Activated CD4-positive, alpha-beta memory T cell treated with anti-CD3 and anti-CD28 coated beads, Interleukin-2, amount 10 ng/mL, durations not matched to agents 7 days and 5 days (primary cell): ENCODE data around the gene HBP1. TPM values are rescaled to one million over a fixed set of nuclear protein-coding genes. Genes with fewer than 3 reads are reported as not detected.

Experiments used
- CTCF ChIA-PET: fragments of 350-600 bp; sonication (Branson Sonifier 250); formaldehyde crosslinking; loops from one replicate; lab custom pipeline; 2021; ENCODE audit warnings: antibody characterized with exemption, inconsistent platforms; lab: Charles Lee
- POLR2A ChIA-PET: fragments of 350-600 bp; sonication (Branson Sonifier 250); formaldehyde crosslinking; loops from one replicate; lab custom pipeline; 2021; ENCODE audit warnings: antibody characterized with exemption; lab: Charles Lee
- DNase-seq: peaks from one replicate; pipeline ENCODE4 v3.0.0-alpha.2; 2020
- H3K27ac Mint-ChIP-seq: one replicate; pipeline ENCODE4 v1.8.0; 2021; ENCODE audit warnings: mild to moderate bottlenecking, mixed read lengths
- H3K27me3 Mint-ChIP-seq: one replicate; pipeline ENCODE4 v1.8.0; 2021; ENCODE audit warnings: mixed read lengths
- H3K36me3 Mint-ChIP-seq: one replicate; pipeline ENCODE4 v1.8.0; 2021; ENCODE audit warnings: low read depth, mixed read lengths
- H3K4me1 Mint-ChIP-seq: one replicate; pipeline ENCODE4 v1.8.0; 2021; ENCODE audit warnings: mixed read lengths
- H3K4me3 Mint-ChIP-seq: one replicate; pipeline ENCODE4 v1.8.0; 2021; ENCODE audit warnings: mild to moderate bottlenecking, mixed read lengths
- H3K9me3 Mint-ChIP-seq: one replicate; pipeline ENCODE4 v1.8.0; 2021; ENCODE audit warnings: mixed read lengths
- total RNA-seq, 2 experiments: library from RNA; stranded (reverse); gene quantifications; one replicate each; pipeline ENCODE4 v1.2.3, GENCODE V29; 2021

The HBP1 gene
- total RNA-seq, 2 experiments from 2014 or later, result 44.0 to 45.5 TPM

DNA sequence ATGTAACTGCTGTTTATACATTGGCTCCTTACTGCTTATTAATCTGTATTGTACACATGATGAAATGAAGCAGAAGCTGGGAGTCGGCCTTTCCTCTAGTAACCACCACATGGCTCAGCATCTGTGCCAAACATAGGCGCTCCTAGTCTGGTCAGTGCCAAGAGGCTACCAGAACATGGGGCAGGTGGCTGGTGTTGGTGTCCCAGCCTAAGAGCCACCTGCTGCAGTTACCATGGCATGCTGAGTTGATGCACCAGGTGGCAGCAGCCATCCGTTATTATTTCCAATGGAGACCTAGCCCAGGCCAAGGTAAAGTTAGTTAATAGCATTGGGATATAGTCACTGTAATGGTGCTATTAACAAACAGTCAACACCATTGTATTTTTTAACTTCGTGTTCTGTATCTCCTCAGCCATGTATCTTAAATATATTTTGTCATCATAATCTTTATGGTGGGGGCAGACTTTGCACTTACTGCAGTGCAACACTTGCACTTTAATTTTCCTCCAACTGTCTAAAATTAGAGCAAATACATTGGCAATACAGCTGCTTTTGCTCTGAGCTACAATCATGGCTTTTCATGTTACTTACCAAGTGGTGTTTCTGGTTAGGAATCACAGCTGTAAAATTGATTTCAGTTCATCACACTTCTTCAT, 33.1 kb downstream of the HBP1 start:
- DNase-seq, result peak; percentile 38
- H3K27me3 Mint-ChIP-seq, result no peaks in the 10 kb centered on the region
- no peak overlapping the region for H3K4me3 Mint-ChIP-seq
- peaks cover 55% of the 10 kb centered on the region for H3K36me3 Mint-ChIP-seq
- H3K4me1 Mint-ChIP-seq, result no peaks in the 10 kb centered on the region
- no peaks in the 10 kb centered on the region for H3K9me3 Mint-ChIP-seq
- POLR2A ChIA-PET, result no interaction called here
- CTCF ChIA-PET, result interaction anchor here (0.6 to 1.7 kb wide), 4 partner anchors 10 to 673 kb away, joined by 3 to 4 read pairs (median 4); partner anchors contain the start of gene HBP1
- no peak overlapping the region for H3K27ac Mint-ChIP-seq

- Mint-ChIP-seq H3K4me3 (no peak overlapping the region), H3K4me1 (no peaks in the 10 kb centered on the region), H3K9me3 (no peaks in the 10 kb centered on the region), H3K36me3 (peaks cover 48% of the 10 kb centered on the region), H3K27ac (no peak overlapping the region), H3K27me3 (no peaks in the 10 kb centered on the region)
- CTCF ChIA-PET, result no interaction called here
- POLR2A ChIA-PET, result no interaction called here
- no peak for DNase-seq
Measured at GRCh38 chr7:107203607-107204006, 34.8 kb downstream of the HBP1 start.

- no peaks in the 10 kb centered on the region for H3K4me1 Mint-ChIP-seq
- no peaks in the 10 kb centered on the region for H3K27me3 Mint-ChIP-seq
- H3K4me3 Mint-ChIP-seq, result no peak overlapping the region
- no peak overlapping the region for H3K27ac Mint-ChIP-seq
- no peaks in the 10 kb centered on the region for H3K9me3 Mint-ChIP-seq
- DNase-seq, result no peak
- ChIA-PET CTCF (interaction anchor here (1.1 kb wide), 1 partner anchor 11 kb away, joined by 3 read pairs; no protein-coding TSS in a partner anchor), POLR2A (no interaction called here)
- peaks cover 42% of the 10 kb centered on the region for H3K36me3 Mint-ChIP-seq
Measured at GRCh38 chr7:107206136-107206535, 37.3 kb downstream of the HBP1 start.

DNA sequence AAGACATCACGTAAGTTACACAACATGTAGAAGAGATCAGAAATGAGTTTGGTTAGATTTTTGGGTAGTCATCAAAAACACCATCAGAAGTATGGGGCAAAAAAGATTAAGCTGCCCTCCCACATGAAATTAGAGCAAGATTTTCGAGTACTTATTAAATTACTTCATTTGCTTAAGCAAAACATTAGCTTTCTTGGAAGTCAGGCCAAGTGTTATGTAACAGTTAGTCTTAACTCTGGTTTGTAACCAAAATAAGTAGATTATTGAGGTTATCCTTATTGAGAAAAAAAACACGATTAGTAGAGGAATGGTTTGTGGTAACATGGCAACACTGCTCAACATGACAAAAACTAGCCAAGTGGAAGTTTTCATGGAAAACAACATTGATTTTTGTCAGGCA, 37.9 kb downstream of the HBP1 start:
- H3K27ac Mint-ChIP-seq, result no peak overlapping the region
- H3K4me1 Mint-ChIP-seq, result no peaks in the 10 kb centered on the region
- peaks cover 40% of the 10 kb centered on the region for H3K36me3 Mint-ChIP-seq
- no peaks in the 10 kb centered on the region for H3K27me3 Mint-ChIP-seq
- DNase-seq, result no peak
- ChIA-PET CTCF (interaction anchor here (1.7 kb wide), 1 partner anchor 13 kb away, joined by 4 read pairs; no protein-coding TSS in a partner anchor), POLR2A (no interaction called here)
- H3K4me3 Mint-ChIP-seq, result no peak overlapping the region
- H3K9me3 Mint-ChIP-seq, result no peaks in the 10 kb centered on the region

DNA sequence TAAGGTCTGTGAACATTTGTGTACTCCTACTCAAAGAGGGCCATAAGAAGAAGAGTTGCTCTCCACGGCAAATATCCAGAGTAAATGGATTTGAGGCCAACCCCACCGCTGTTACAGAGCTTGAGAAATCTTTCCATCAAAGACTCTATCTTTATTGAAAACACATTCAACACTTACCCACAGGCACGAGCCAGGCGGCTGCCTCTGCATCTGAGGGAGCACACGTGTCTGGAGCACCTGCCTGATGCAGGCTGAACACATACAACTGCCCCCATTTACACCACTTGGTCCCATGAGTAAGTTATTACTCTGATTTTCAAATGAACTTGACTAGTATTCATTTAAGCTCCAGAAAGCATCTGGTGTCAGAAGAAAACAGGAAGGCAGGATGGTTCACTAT, 38.7 kb downstream of the HBP1 start:
- peaks cover 38% of the 10 kb centered on the region for H3K36me3 Mint-ChIP-seq
- no peaks in the 10 kb centered on the region for H3K4me1 Mint-ChIP-seq
- no peak for DNase-seq
- no peaks in the 10 kb centered on the region for H3K9me3 Mint-ChIP-seq
- H3K27ac Mint-ChIP-seq, result no peak overlapping the region
- H3K27me3 Mint-ChIP-seq, result no peaks in the 10 kb centered on the region
- ChIA-PET POLR2A (no interaction called here), CTCF (interaction anchor here (1.1 to 1.7 kb wide), 2 partner anchors 13 to 18 kb away, joined by 3 to 4 read pairs; no protein-coding TSS in a partner anchor)
- no peak overlapping the region for H3K4me3 Mint-ChIP-seq

GRCh38 chr7:107208024-107208521, 39.3 kb downstream of the HBP1 start:
- Mint-ChIP-seq H3K4me1 (no peaks in the 10 kb centered on the region), H3K9me3 (no peaks in the 10 kb centered on the region), H3K27me3 (no peaks in the 10 kb centered on the region), H3K36me3 (peaks cover 36% of the 10 kb centered on the region), H3K27ac (no peak overlapping the region), H3K4me3 (no peak overlapping the region)
- ChIA-PET POLR2A (no interaction called here), CTCF (interaction anchor here (1.1 to 1.7 kb wide), 2 partner anchors 14 to 17 kb away, joined by 3 to 4 read pairs; no protein-coding TSS in a partner anchor)
- DNase-seq, result no peak

GRCh38 chr7:107208563-107208962, 39.8 kb downstream of the HBP1 start:
- Mint-ChIP-seq H3K4me1 (no peaks in the 10 kb centered on the region), H3K4me3 (no peak overlapping the region), H3K27ac (no peak overlapping the region), H3K36me3 (peaks cover 38% of the 10 kb centered on the region), H3K27me3 (no peaks in the 10 kb centered on the region), H3K9me3 (no peaks in the 10 kb centered on the region)
- POLR2A ChIA-PET, result no interaction called here
- DNase-seq, result no peak
- CTCF ChIA-PET, result no interaction called here

- ChIA-PET POLR2A (no interaction called here), CTCF (no interaction called here)
- no peak for DNase-seq
- Mint-ChIP-seq H3K36me3 (peaks cover 37% of the 10 kb centered on the region), H3K9me3 (peaks cover 2% of the 10 kb centered on the region), H3K27ac (no peak overlapping the region), H3K4me3 (no peak overlapping the region), H3K4me1 (no peaks in the 10 kb centered on the region), H3K27me3 (no peaks in the 10 kb centered on the region)
Measured at GRCh38 chr7:107209565-107209964, 40.8 kb downstream of the HBP1 start.

DNA sequence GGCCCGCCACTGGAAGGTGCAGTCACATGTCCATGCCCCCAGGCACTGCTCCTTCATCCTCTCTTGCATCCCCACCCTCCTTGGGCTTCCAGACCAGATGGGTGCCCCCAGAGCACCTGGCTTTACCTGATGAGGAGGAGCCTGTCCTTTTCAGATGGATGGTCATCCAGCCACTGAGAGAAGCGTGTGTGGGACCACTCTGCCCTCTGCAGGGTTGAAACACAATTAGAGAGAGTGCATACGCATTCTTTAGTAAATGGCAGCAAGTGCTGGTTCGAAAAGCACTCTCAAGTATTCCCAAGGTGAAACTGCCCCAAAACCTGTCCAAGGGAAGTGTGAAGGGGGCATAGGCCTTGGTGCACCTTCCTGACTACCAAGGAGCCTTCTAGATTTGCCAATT, 41.6 kb downstream of the HBP1 start:
- CTCF ChIA-PET, result no interaction called here
- no peak overlapping the region for H3K4me3 Mint-ChIP-seq
- no peaks in the 10 kb centered on the region for H3K4me1 Mint-ChIP-seq
- H3K27me3 Mint-ChIP-seq, result no peaks in the 10 kb centered on the region
- POLR2A ChIA-PET, result no interaction called here
- no peak overlapping the region for H3K27ac Mint-ChIP-seq
- H3K9me3 Mint-ChIP-seq, result peaks cover 4% of the 10 kb centered on the region
- H3K36me3 Mint-ChIP-seq, result peaks cover 34% of the 10 kb centered on the region
- DNase-seq, result no peak

DNA sequence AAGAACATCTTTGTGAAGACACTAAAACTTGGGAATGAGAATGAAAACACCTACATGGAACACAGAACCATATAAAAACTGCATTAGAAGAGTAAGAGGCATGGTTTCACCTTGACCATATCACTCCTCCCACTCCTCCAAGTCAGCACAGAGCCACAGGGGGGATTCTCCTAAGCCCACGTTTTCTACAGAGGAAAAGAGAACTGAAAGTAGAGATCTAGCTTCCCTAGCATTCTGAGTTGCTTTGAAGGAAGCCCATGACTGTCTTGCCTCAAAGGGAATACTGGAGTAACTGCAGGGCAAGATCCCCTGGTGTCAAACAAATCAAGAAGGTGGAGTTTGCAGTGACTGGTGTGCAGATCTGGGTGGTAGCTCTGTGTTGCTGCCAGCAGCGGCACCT, 43.9 kb downstream of the HBP1 start:
- no peaks in the 10 kb centered on the region for H3K27me3 Mint-ChIP-seq
- ChIA-PET POLR2A (interaction anchor here (0.6 kb wide), 1 partner anchor 1556 kb away, joined by 3 read pairs; no protein-coding TSS in a partner anchor), CTCF (interaction anchor here (0.6 to 1.5 kb wide), 2 partner anchors 11 to 1048 kb away, joined by 3 to 4 read pairs; no protein-coding TSS in a partner anchor)
- H3K4me3 Mint-ChIP-seq, result no peak overlapping the region
- no peak overlapping the region for H3K27ac Mint-ChIP-seq
- no peaks in the 10 kb centered on the region for H3K4me1 Mint-ChIP-seq
- no peak for DNase-seq
- H3K9me3 Mint-ChIP-seq, result peaks cover 7% of the 10 kb centered on the region
- H3K36me3 Mint-ChIP-seq, result peaks cover 24% of the 10 kb centered on the region

DNA sequence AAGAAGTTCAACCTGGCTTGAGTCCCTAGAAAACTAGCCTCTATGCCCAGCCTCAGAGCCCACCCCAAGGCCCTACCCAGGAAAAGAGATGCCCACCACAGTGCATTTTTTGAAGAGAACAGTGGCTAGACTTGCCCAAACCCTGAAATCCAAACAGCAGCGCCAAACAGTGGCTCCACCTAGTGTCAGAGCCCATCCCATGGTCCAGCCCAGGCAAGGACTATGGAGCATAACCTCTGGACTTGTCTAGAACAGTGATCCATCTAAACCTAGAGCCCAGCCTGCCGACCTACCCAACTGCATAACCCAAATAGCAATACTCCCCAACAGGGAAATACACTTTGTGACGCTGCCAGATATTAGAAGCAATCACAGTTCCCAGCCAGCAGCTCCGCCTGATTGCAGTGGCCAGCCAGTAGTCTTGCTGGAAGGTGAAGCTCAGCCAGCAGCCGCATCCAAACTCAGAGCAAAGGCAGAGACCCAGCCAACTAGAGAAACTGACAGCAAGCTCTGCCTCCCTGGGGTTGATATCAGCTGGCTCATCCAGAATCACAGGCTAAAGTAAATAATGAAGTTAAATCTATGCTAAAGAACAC, 44.5 kb downstream of the HBP1 start:
- Mint-ChIP-seq H3K27ac (no peak overlapping the region), H3K4me1 (no peaks in the 10 kb centered on the region), H3K9me3 (peaks cover 7% of the 10 kb centered on the region), H3K27me3 (no peaks in the 10 kb centered on the region), H3K4me3 (no peak overlapping the region), H3K36me3 (peaks cover 24% of the 10 kb centered on the region)
- ChIA-PET POLR2A (interaction anchor here (0.6 kb wide), 1 partner anchor 1555 kb away, joined by 3 read pairs; no protein-coding TSS in a partner anchor), CTCF (no interaction called here)
- no peak for DNase-seq

GRCh38 chr7:107213945-107214344, 45.1 kb downstream of the HBP1 start:
- CTCF ChIA-PET, result interaction anchor here (1.2 kb wide), 1 partner anchor 12 kb away, joined by 3 read pairs; no protein-coding TSS in a partner anchor
- DNase-seq, result no peak
- Mint-ChIP-seq H3K4me1 (no peaks in the 10 kb centered on the region), H3K27ac (no peak overlapping the region), H3K9me3 (peaks cover 7% of the 10 kb centered on the region), H3K36me3 (peaks cover 23% of the 10 kb centered on the region), H3K27me3 (no peaks in the 10 kb centered on the region), H3K4me3 (no peak overlapping the region)
- POLR2A ChIA-PET, result no interaction called here

DNA sequence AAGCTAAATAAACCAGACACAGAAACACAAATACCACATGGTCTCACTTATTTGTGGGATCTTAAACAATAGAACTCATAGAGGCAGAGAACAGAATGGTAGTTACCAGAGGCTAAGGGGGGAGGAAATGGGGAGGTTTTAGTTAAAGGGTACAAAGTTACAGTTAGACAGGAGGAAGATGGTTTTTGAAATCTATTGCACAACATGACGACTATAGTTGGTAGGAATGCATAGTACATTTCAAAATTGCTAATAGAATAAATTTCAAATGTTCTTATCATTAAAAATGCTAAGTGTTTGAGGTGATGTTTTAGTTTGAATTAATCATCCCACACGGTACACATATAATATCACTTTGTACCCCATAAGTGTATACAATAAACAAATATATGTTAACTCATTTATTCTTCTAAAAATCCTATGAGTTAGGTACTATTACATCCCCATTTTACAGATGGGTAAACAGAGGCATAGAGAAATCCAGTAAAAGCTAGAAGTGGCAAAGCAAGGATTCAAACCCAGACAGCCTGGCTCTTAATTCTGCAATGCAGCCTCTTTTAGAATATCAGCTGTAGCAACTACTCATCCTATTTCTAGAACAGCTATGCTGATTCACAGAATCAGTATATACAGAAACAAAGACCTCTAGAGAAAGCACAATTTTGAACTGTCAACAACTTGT, 50.9 kb downstream of the HBP1 start:
- peaks cover 5% of the 10 kb centered on the region for H3K9me3 Mint-ChIP-seq
- POLR2A ChIA-PET, result no interaction called here
- H3K4me1 Mint-ChIP-seq, result no peaks in the 10 kb centered on the region
- no peak for DNase-seq
- no peaks in the 10 kb centered on the region for H3K27me3 Mint-ChIP-seq
- no peak overlapping the region for H3K27ac Mint-ChIP-seq
- no peak overlapping the region for H3K4me3 Mint-ChIP-seq
- H3K36me3 Mint-ChIP-seq, result peaks cover 2% of the 10 kb centered on the region
- CTCF ChIA-PET, result interaction anchor here (0.7 kb wide), 1 partner anchor 598 kb away, joined by 3 read pairs; no protein-coding TSS in a partner anchor
